Activated naive CD4-positive, alpha-beta T cell treated with anti-CD3 and anti-CD28 coated beads, Interleukin-2, amount 10 ng/mL, durations not matched to agents 7 days and 5 days (primary cell): ENCODE data around the gene ETS2.
"Not testable (repeated sequence)": the region's sequence is repeated elsewhere in the genome, so short reads cannot be mapped to it uniquely, and the experiment has no call there.

ENCODE experiments used
- CTCF ChIA-PET: fragments of 350-600 bp; sonication (Branson Sonifier 250); formaldehyde crosslinking; loops from one replicate; lab custom pipeline; 2021; ENCODE audit warnings: antibody characterized with exemption; lab: Charles Lee
- DNase-seq: peaks from one replicate; pipeline ENCODE4 v3.0.0-alpha.2; 2020
- H3K27ac Mint-ChIP-seq: one replicate; pipeline ENCODE4 v1.8.0; 2021; ENCODE audit warnings: mild to moderate bottlenecking, moderate library complexity, mixed read lengths
- H3K27me3 Mint-ChIP-seq: one replicate; pipeline ENCODE4 v1.8.0; 2021; ENCODE audit warnings: mild to moderate bottlenecking, mixed read lengths
- H3K36me3 Mint-ChIP-seq: one replicate; pipeline ENCODE4 v1.8.0; 2021; ENCODE audit warnings: mixed read lengths
- H3K4me1 Mint-ChIP-seq: one replicate; pipeline ENCODE4 v1.8.0; 2021; ENCODE audit warnings: mixed read lengths
- H3K4me3 Mint-ChIP-seq: one replicate; pipeline ENCODE4 v1.8.0; 2021; ENCODE audit warnings: mild to moderate bottlenecking, moderate library complexity, mixed read lengths
- H3K9me3 Mint-ChIP-seq: one replicate; pipeline ENCODE4 v1.8.0; 2021; ENCODE audit warnings: mixed read lengths

ETS2 gene

GRCh38 chr21:38838598-38839327 is 33.0 kb downstream of the ETS2 start:
- Mint-ChIP-seq H3K9me3 (no peaks in the 10 kb centered on the region), H3K4me3 (no peak overlapping the region), H3K27me3 (peaks cover 3% of the 10 kb centered on the region), H3K36me3 (no peaks in the 10 kb centered on the region), H3K4me1 (no peaks in the 10 kb centered on the region), H3K27ac (no peak overlapping the region)
- CTCF ChIA-PET, result no interaction called here
- no peak for DNase-seq

DNA sequence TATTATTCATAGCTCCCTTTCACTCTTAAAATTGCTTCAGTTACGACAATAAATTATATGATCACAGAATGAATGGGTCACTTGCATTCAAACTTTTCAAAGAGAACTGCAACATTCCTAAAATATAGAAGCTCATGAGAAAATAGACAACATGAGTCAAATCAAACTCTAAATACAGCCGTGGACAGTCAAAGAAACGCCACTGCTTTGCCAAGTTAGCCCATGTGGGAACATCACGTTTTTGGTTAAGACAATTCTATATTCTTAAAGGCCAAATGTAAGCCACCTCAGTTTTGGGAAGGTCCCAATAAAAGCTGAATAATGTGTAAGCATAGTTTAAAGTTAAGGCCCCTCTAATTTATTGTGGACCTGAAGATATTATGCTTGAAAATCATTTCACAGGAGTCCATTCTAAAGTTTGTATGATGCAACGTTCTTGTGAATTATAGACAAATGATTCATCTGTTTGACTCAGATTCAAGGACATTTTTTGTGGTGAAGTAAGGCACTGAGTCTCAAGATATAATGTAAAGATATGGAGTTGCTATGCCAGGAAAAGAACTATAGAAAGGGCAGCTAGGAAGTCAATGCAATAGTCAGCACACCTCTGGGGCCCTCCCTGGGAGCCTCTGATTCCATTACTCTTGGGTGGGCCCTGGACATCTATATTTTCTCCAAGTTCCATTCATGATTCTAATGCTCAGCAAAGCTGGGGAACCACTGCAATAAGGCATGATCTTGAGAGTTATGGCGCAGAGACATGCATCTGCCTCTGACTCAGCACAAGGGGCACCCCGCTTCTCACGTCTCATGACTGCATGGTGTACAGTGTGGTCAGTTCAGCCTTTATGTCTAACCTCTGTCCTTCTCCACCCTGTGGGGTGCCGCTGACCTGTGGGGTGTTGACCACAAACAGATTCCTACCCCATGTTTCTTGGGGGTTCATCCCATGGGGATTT is 33.9 kb downstream of the ETS2 start:
- Mint-ChIP-seq H3K9me3 (no peaks in the 10 kb centered on the region), H3K36me3 (no peaks in the 10 kb centered on the region), H3K27me3 (peaks cover 3% of the 10 kb centered on the region), H3K4me1 (no peaks in the 10 kb centered on the region), H3K27ac (no peak overlapping the region), H3K4me3 (no peak overlapping the region)
- CTCF ChIA-PET, result no interaction called here
- DNase-seq, result no peak

DNA sequence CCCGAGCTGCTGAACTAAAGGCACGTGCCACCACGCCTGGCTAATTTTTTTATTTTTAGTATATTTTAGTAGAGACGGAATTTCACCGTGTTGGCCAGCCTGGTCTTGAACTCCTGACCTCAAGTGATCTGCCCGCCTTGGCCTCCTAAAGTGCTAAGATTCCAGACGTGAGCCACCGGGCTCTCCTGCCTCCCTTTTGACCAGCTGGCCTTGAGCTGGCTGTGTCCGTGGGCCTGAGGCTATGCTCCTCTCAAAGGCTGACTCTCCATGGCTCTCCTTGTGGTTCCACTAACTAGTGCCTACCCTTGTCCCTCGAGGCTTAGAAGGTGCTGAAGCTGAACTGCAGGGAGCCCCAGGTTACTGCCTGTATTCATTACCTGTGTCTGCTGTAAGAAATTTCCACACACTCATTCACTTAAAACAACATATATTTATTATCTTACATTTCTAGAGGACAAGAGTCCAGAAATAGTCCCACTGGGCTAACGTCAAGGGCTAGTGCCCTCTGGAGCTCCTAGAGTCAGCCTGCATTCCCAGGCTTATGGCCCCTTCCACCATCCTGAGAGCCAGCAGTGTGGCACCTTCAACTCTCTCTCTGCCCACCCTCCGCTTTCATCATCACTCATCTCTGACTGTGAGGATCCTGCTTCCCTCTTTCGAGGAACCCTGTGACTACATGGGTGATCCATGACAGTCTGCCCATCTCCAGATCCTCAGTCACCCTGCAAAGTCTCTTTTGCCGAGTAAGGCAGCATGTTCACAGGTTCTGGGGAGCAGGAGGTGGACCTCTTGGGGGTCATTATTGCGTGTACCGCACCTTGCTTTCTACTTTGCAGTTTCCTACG is 34.9 kb downstream of the ETS2 start:
- Mint-ChIP-seq H3K36me3 (no peaks in the 10 kb centered on the region), H3K4me1 (no peaks in the 10 kb centered on the region), H3K4me3 (no peak overlapping the region), H3K9me3 (no peaks in the 10 kb centered on the region), H3K27me3 (peaks cover 3% of the 10 kb centered on the region), H3K27ac (no peak overlapping the region)
- no peak for DNase-seq
- CTCF ChIA-PET, result no interaction called here

- Mint-ChIP-seq H3K9me3 (no peaks in the 10 kb centered on the region), H3K36me3 (no peaks in the 10 kb centered on the region), H3K27ac (no peak overlapping the region), H3K4me1 (no peaks in the 10 kb centered on the region), H3K4me3 (no peak overlapping the region), H3K27me3 (peaks cover 3% of the 10 kb centered on the region)
- CTCF ChIA-PET, result no interaction called here
- no peak for DNase-seq
Observed at GRCh38 chr21:38841472-38841871, 35.7 kb downstream of the ETS2 start.

GRCh38 chr21:38842079-38842478 is 36.4 kb downstream of the ETS2 start:
- no peak for DNase-seq
- Mint-ChIP-seq H3K36me3 (no peaks in the 10 kb centered on the region), H3K9me3 (no peaks in the 10 kb centered on the region), H3K27me3 (peaks cover 3% of the 10 kb centered on the region), H3K27ac (no peak overlapping the region), H3K4me1 (no peaks in the 10 kb centered on the region), H3K4me3 (no peak overlapping the region)
- CTCF ChIA-PET, result no interaction called here

GRCh38 chr21:38843379-38843778 is 37.6 kb downstream of the ETS2 start:
- no peak for DNase-seq
- Mint-ChIP-seq H3K36me3 (no peaks in the 10 kb centered on the region), H3K4me1 (no peaks in the 10 kb centered on the region), H3K9me3 (no peaks in the 10 kb centered on the region), H3K4me3 (no peak overlapping the region), H3K27me3 (no peaks in the 10 kb centered on the region), H3K27ac (no peak overlapping the region)
- CTCF ChIA-PET, result no interaction called here

GRCh38 chr21:38843806-38844503 is 38.2 kb downstream of the ETS2 start:
- H3K27me3 Mint-ChIP-seq, result peaks cover 3% of the 10 kb centered on the region
- no peak for DNase-seq
- no peaks in the 10 kb centered on the region for H3K36me3 Mint-ChIP-seq
- CTCF ChIA-PET, result no interaction called here
- H3K9me3 Mint-ChIP-seq, result no peaks in the 10 kb centered on the region
- no peaks in the 10 kb centered on the region for H3K4me1 Mint-ChIP-seq
- H3K27ac Mint-ChIP-seq, result no peak overlapping the region
- no peak overlapping the region for H3K4me3 Mint-ChIP-seq

DNA sequence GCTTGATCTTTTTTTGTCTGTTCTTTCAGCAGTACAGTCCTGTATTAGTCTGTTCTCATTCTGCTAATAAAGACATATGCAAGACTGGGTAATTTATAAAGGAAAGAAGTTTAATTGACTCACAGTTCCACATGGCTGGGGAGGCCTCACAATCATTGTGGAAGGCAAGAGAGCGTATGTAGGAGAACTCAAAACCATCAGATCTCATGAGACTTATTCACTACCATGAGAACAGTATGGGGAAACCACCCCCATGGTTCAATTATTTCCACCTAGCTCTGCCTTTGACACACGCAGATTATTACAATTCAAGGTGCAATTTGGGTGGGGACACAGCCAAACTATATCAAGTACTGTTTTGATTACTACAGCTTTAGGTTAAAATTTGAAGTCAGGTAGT is 39.6 kb downstream of the ETS2 start:
- H3K27ac Mint-ChIP-seq, DNase-seq, CTCF ChIA-PET, H3K4me1 Mint-ChIP-seq, H3K36me3 Mint-ChIP-seq, H3K27me3 Mint-ChIP-seq, H3K9me3 Mint-ChIP-seq, H3K4me3 Mint-ChIP-seq: not testable (repeated sequence)

- Mint-ChIP-seq H3K27me3 (peaks cover 7% of the 10 kb centered on the region), H3K4me3 (no peak overlapping the region), H3K27ac (no peak overlapping the region), H3K36me3 (no peaks in the 10 kb centered on the region), H3K9me3 (no peaks in the 10 kb centered on the region), H3K4me1 (no peaks in the 10 kb centered on the region)
- DNase-seq, result no peak
- CTCF ChIA-PET, result no interaction called here
Observed at GRCh38 chr21:38847556-38847955, 41.8 kb downstream of the ETS2 start.

DNA sequence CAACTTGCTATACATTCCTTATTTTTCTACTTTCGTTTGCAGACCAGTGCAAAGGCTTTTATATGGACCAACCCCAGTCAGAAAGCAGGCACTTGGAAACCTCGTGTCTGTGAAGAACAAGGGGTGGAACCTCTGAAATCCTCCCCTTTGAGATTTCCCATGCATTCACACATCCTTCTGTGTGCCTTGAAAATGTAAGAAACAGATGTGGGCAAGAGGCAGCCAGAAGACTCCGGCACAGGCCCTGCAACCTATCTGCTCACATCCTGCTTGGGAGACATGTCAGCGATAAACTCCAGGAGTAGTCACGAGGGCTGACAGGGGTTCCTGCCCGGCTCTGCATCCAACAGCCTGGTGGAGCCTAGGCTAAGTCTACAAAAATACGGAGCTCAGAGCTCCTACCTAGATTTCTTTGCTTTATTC is 42.5 kb downstream of the ETS2 start:
- H3K4me1 Mint-ChIP-seq, result no peaks in the 10 kb centered on the region
- H3K27ac Mint-ChIP-seq, result no peak overlapping the region
- DNase-seq, result no peak
- H3K9me3 Mint-ChIP-seq, result no peaks in the 10 kb centered on the region
- no peaks in the 10 kb centered on the region for H3K36me3 Mint-ChIP-seq
- no peak overlapping the region for H3K4me3 Mint-ChIP-seq
- peaks cover 8% of the 10 kb centered on the region for H3K27me3 Mint-ChIP-seq
- CTCF ChIA-PET, result no interaction called here

DNA sequence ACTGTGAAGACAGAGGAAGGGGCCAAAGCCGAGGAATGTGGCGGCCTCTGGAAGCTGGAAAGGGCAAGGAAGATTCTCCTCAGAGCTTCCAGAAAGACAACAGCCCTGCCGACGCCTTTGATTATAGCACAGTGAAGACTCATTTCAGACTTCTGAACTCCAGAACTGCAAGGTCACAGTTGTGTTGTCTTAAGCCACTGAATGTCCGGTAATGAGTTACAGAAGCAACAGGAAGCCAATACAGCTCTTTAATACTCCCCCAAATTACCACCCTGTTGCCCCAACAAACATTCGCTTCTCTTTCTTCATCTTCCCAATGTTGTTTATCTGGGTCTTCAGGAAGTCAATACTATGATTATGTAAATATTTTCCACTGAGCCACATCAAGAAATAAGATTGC is 44.0 kb downstream of the ETS2 start:
- Mint-ChIP-seq H3K27me3 (peaks cover 12% of the 10 kb centered on the region), H3K4me1 (no peaks in the 10 kb centered on the region), H3K36me3 (no peaks in the 10 kb centered on the region), H3K9me3 (no peaks in the 10 kb centered on the region), H3K27ac (no peak overlapping the region), H3K4me3 (no peak overlapping the region)
- CTCF ChIA-PET, result no interaction called here
- no peak for DNase-seq

DNA sequence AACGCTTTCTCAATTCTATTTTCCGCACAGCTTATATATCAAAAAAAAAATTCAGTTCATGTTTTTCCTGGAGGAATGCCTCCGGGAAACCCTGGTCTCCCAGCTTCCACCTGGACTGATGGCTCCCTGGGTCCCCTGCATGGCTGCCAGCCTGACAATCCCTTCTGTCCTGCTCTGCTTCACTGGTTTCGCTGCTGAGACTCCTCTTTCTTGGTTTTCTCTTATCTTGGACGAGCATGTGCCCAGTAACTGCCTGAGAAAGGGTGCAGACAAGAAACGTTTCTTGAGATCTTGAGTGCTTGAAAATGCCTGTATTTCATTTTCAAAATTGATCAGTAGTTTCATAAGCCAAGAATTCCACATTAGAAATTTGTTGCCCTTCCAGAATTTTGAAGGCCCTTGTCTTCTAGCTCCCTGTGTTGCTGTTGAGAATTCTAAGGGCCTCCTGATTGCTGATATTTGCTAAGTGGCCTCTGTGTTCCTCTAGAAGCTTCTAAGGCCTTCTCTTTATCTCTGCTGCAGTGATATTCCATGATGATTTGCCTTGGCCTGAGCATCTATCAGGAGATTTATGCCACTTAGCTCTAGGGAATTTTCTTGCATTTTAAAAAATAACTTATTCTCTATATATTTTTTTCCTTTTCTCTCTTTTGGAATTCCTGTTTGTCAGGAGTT is 44.7 kb downstream of the ETS2 start:
- Mint-ChIP-seq H3K36me3 (no peaks in the 10 kb centered on the region), H3K9me3 (no peaks in the 10 kb centered on the region), H3K4me3 (no peak overlapping the region), H3K27me3 (peaks cover 12% of the 10 kb centered on the region), H3K4me1 (no peaks in the 10 kb centered on the region), H3K27ac (no peak overlapping the region)
- DNase-seq, result no peak
- CTCF ChIA-PET, result no interaction called here

- Mint-ChIP-seq H3K4me1 (no peaks in the 10 kb centered on the region), H3K4me3 (no peak overlapping the region), H3K27ac (no peak overlapping the region), H3K36me3 (no peaks in the 10 kb centered on the region), H3K9me3 (no peaks in the 10 kb centered on the region), H3K27me3 (peaks cover 12% of the 10 kb centered on the region)
- CTCF ChIA-PET, result no interaction called here
- no peak for DNase-seq
Observed at GRCh38 chr21:38851101-38851500, 45.4 kb downstream of the ETS2 start.
